HCT116 (cell line): ENCODE measurements around the gene TMEM91.

Experiments
- TCF7L2 ChIP-seq: IDR thresholded peaks from 2 replicates; pipeline ENCODE4 v1.7.0; 2011; ENCODE audit warnings: borderline replicate concordance, inconsistent platforms; ENCODE audit not compliant: insufficient read depth, insufficient read length; ENCODE audit errors: extremely low read depth
- ZFX ChIP-seq: fragments of 450-650 bp; IDR thresholded peaks from 2 replicates; pipeline ENCODE4 v1.6.1; 2017
- TF ChIP-seq, protein P1 (sequence below), 3 experiments: fragments of 200-600 bp in 1 of 3; sonication (generic) in 1 of 3; IDR thresholded peaks in 2 of 3; conservative IDR thresholded peaks in 1 of 3; 2 replicates each; pipeline ENCODE4 v1.5.1; 2012 to 2017; ENCODE audit warnings: low read depth in 2 of 3, low read length in 2 of 3, antibody characterized with exemption in 1 of 3, borderline replicate concordance in 1 of 3, control low read depth in 1 of 3, mild to moderate bottlenecking in 1 of 3, mixed read lengths in 1 of 3, mixed run types in 1 of 3, moderate library complexity in 1 of 3; ENCODE audit not compliant: insufficient read depth in 1 of 3

- no peak for TF ChIP-seq ZFX
- TF ChIP-seq, protein P1, sequence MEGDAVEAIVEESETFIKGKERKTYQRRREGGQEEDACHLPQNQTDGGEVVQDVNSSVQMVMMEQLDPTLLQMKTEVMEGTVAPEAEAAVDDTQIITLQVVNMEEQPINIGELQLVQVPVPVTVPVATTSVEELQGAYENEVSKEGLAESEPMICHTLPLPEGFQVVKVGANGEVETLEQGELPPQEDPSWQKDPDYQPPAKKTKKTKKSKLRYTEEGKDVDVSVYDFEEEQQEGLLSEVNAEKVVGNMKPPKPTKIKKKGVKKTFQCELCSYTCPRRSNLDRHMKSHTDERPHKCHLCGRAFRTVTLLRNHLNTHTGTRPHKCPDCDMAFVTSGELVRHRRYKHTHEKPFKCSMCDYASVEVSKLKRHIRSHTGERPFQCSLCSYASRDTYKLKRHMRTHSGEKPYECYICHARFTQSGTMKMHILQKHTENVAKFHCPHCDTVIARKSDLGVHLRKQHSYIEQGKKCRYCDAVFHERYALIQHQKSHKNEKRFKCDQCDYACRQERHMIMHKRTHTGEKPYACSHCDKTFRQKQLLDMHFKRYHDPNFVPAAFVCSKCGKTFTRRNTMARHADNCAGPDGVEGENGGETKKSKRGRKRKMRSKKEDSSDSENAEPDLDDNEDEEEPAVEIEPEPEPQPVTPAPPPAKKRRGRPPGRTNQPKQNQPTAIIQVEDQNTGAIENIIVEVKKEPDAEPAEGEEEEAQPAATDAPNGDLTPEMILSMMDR (IDR thresholded peaks at IDR 0.05 in 2 of 3, conservative IDR thresholded peaks at IDR 0.05 in 1 of 3; ENCODE audit: borderline replicate concordance in 1 of 3, insufficient read depth in 1 of 3, low read depth in 2 of 3, low read length in 2 of 3): peak in 2 of 3 experiments; percentile 22 to 31; a peak in 3 of 6 replicates
- TF ChIP-seq TCF7L2: no peak
These were observed 34.5 kb upstream of the TMEM91 start for GRCh38 chr19:41341669-41342490.
